Smooth muscle cell (in vitro differentiated cells): ENCODE data around the gene APOBEC3G. TPM values are rescaled to one million over a fixed set of nuclear protein-coding genes. Genes with fewer than 3 reads are reported as not detected.
"Not testable (repeated sequence)": the region's sequence is repeated elsewhere in the genome, so short reads cannot be mapped to it uniquely, and the experiment has no call there.

Source experiments
- DNase-seq: peaks from one replicate; lab custom pipeline; 2025; ENCODE audit not compliant: unreplicated experiment; lab: John Stamatoyannopoulos, UW
- H2AFZ ChIP-seq: fragments of 200-600 bp; sonication (generic); 2 replicates; pipeline ENCODE4 v1.6.0; 2016; ENCODE audit warnings: antibody characterized with exemption, low read depth, mild to moderate bottlenecking
- H3F3A ChIP-seq: fragments of 200-600 bp; sonication (generic); 2 replicates; pipeline ENCODE4 v1.6.0; 2017; ENCODE audit warnings: antibody characterized with exemption, low read depth
- H3K27ac ChIP-seq: fragments of 200-600 bp; sonication (generic); 2 replicates; pipeline ENCODE4 v1.5.1; 2016; ENCODE audit warnings: low read depth, mild to moderate bottlenecking
- H3K27me3 ChIP-seq: fragments of 200-600 bp; sonication (generic); 2 replicates; pipeline ENCODE4 v1.6.1; 2016; ENCODE audit warnings: low read depth, mild to moderate bottlenecking
- H3K36me3 ChIP-seq: fragments of 200-600 bp; sonication (generic); 2 replicates; pipeline ENCODE4 v1.5.1; 2016; ENCODE audit warnings: low read depth
- H3K4me1 ChIP-seq: fragments of 200-600 bp; sonication (generic); 2 replicates; pipeline ENCODE4 v1.5.1; 2016; ENCODE audit warnings: low read depth
- H3K4me2 ChIP-seq: fragments of 200-600 bp; sonication (generic); 2 replicates; pipeline ENCODE4 v1.6.0; 2016; ENCODE audit warnings: mild to moderate bottlenecking
- H3K4me3 ChIP-seq: fragments of 200-600 bp; sonication (generic); 2 replicates; pipeline ENCODE4 v1.5.1; 2016; ENCODE audit warnings: mild to moderate bottlenecking
- H3K79me2 ChIP-seq: fragments of 200-600 bp; sonication (generic); 2 replicates; pipeline ENCODE4 v1.6.0; 2016; ENCODE audit warnings: low read depth, mild to moderate bottlenecking
- H3K9ac ChIP-seq: fragments of 200-600 bp; sonication (generic); 2 replicates; pipeline ENCODE4 v1.6.0; 2016; ENCODE audit warnings: low read depth
- H3K9me3 ChIP-seq: fragments of 200-600 bp; sonication (generic); replicated peaks from 2 replicates; pipeline ENCODE4 v1.5.1; 2016; ENCODE audit warnings: low read depth
- H4K20me1 ChIP-seq: fragments of 200-600 bp; sonication (generic); 2 replicates; pipeline ENCODE4 v1.6.0; 2016; ENCODE audit warnings: low read depth
- CTCF ChIP-seq: fragments of 200-600 bp; sonication (generic); IDR thresholded peaks from 2 replicates; pipeline ENCODE4 v1.5.1; 2017; ENCODE audit warnings: borderline replicate concordance, mild to moderate bottlenecking, antibody characterized with exemption; ENCODE audit not compliant: insufficient read depth, poor library complexity, severe bottlenecking
- WGBS: methylation state at CpG from one replicate; pipeline ENCODE4 v1.1.7; 2016; ENCODE audit warnings: low lambda C conversion rate; 5-methylcytosine and 5-hydroxymethylcytosine counted together
- polyA plus RNA-seq: library from polyadenylated mRNA; unstranded; fragments of >200 nt; fragmentation: Nextera tagmentation; extraction: Ambion mirVana; gene quantifications from 2 replicates; pipeline ENCODE4 v1.2.1, GENCODE V29; 2016
- total RNA-seq: library from RNA; depleted of rRNA; stranded (reverse); fragments of >200 nt; gene quantifications from 2 replicates; pipeline ENCODE4 v1.2.3, GENCODE V29; 2014

The APOBEC3G gene
- total and polyA plus RNA-seq, 2 experiments from 2014 or later = 2.9 to 10.3 TPM

GRCh38 chr22:39041908-39042307, 35.2 kb upstream of the APOBEC3G start:
- TF ChIP-seq CTCF = no peak
- Histone ChIP-seq H3K27ac (no peak overlapping the region), H3K36me3 (no peaks in the 10 kb centered on the region), H3K4me1 (peaks cover 6% of the 10 kb centered on the region), H2AFZ (no peak overlapping the region), H3K4me2 (peak overlapping the region; percentile 91), H3K27me3 (no peaks in the 10 kb centered on the region), H4K20me1 (no peaks in the 10 kb centered on the region), H3K9ac (no peak overlapping the region), H3K79me2 (peaks cover 8% of the 10 kb centered on the region), H3K4me3 (no peak overlapping the region), H3F3A (no peaks in the 10 kb centered on the region), H3K9me3 (no peaks in the 10 kb centered on the region)
- 96% methylated on average over 7 of the region's 7 CpGs for WGBS
- no peak for DNase-seq

GRCh38 chr22:39043063-39043462, 34.0 kb upstream of the APOBEC3G start:
- not testable (repeated sequence) for H3K9me3 ChIP-seq, H4K20me1 ChIP-seq, H3K4me1 ChIP-seq, H2AFZ ChIP-seq, H3K36me3 ChIP-seq, H3K27ac ChIP-seq, H3F3A ChIP-seq, H3K27me3 ChIP-seq, H3K4me3 ChIP-seq, H3K79me2 ChIP-seq, DNase-seq, H3K9ac ChIP-seq, H3K4me2 ChIP-seq
- WGBS = 99% methylated on average over 18 of the region's 18 CpGs

- not testable (repeated sequence) for H3K79me2 ChIP-seq, DNase-seq, H3F3A ChIP-seq, H3K27me3 ChIP-seq, H3K9ac ChIP-seq, H3K4me2 ChIP-seq, H3K27ac ChIP-seq, H3K9me3 ChIP-seq, H4K20me1 ChIP-seq, H3K4me1 ChIP-seq, H3K4me3 ChIP-seq, H3K36me3 ChIP-seq, H2AFZ ChIP-seq
- 89% methylated on average over 14 of the region's 14 CpGs for WGBS
These were observed 31.9 kb upstream of the APOBEC3G start for GRCh38 chr22:39045136-39045535.

GRCh38 chr22:39049486-39049885, 27.6 kb upstream of the APOBEC3G start:
- not testable (repeated sequence) for H3K27ac ChIP-seq, H4K20me1 ChIP-seq, H3K4me2 ChIP-seq, H2AFZ ChIP-seq, H3K4me3 ChIP-seq, H3K4me1 ChIP-seq, H3K79me2 ChIP-seq, H3K9ac ChIP-seq, H3F3A ChIP-seq, DNase-seq, H3K9me3 ChIP-seq, H3K36me3 ChIP-seq, H3K27me3 ChIP-seq
- whole genome bisulfite sequencing = 95% methylated on average over 7 of the region's 7 CpGs

- H3K27ac ChIP-seq, H3K79me2 ChIP-seq, DNase-seq, H3K9ac ChIP-seq, H2AFZ ChIP-seq, H3K36me3 ChIP-seq, H3K4me2 ChIP-seq, H3K4me1 ChIP-seq, H3K9me3 ChIP-seq, H3F3A ChIP-seq, H3K27me3 ChIP-seq, H3K4me3 ChIP-seq, H4K20me1 ChIP-seq: not testable (repeated sequence)
- WGBS = 85% methylated on average over 13 of the region's 18 CpGs
These were observed 25.1 kb upstream of the APOBEC3G start for GRCh38 chr22:39051844-39052495.
